NCI-H748 (cell line): ENCODE results near the gene RNF144B.
"Not testable (repeated sequence)": the region's sequence is repeated elsewhere in the genome, so short reads cannot be mapped to it uniquely, and the experiment has no call there.

Experiments used
- DNase-seq: peaks from one replicate; lab custom pipeline; 2025; ENCODE audit not compliant: unreplicated experiment; lab: John Stamatoyannopoulos, UW

Gene RNF144B

GRCh38 chr6:18387061-18387721 lies at the start of gene RNF144B:
Gene RNF144B, plus strand, starts transcription at chr6:18387350. Its CDS starts 12,185 bp downstream, at chr6:18399535.
- DNase-seq, result peak; percentile 98

- no peak for DNase-seq
Observed at GRCh38 chr6:18339599-18339998, 47.6 kb upstream of the RNF144B start.

- no peak for DNase-seq
Observed at GRCh38 chr6:18340781-18341551, 46.2 kb upstream of the RNF144B start.

GRCh38 chr6:18342223-18342622 lies 44.9 kb upstream of the RNF144B start:
- no peak for DNase-seq

GRCh38 chr6:18343741-18344140 lies 43.4 kb upstream of the RNF144B start:
- no peak for DNase-seq

GRCh38 chr6:18347021-18347577 lies 40.1 kb upstream of the RNF144B start:
- no peak for DNase-seq

GRCh38 chr6:18347866-18348265 lies 39.3 kb upstream of the RNF144B start:
- no peak for DNase-seq

- DNase-seq, result no peak
Observed at GRCh38 chr6:18349386-18349785, 37.8 kb upstream of the RNF144B start.

GRCh38 chr6:18350271-18350670 lies 36.9 kb upstream of the RNF144B start:
- DNase-seq, result no peak

GRCh38 chr6:18350712-18351111 lies 36.4 kb upstream of the RNF144B start:
- DNase-seq, result no peak

GRCh38 chr6:18352001-18352400 lies 35.1 kb upstream of the RNF144B start:
- DNase-seq, result no peak

- DNase-seq, result no peak
Observed at GRCh38 chr6:18352842-18353241, 34.3 kb upstream of the RNF144B start.

GRCh38 chr6:18353251-18353650 lies 33.9 kb upstream of the RNF144B start:
- no peak for DNase-seq

- not testable (repeated sequence) for DNase-seq
Observed at GRCh38 chr6:18357546-18357945, 29.6 kb upstream of the RNF144B start.

GRCh38 chr6:18359237-18359885 lies 27.8 kb upstream of the RNF144B start:
- no peak for DNase-seq

GRCh38 chr6:18360188-18360587 lies 27.0 kb upstream of the RNF144B start:
- peak; percentile 70 for DNase-seq

GRCh38 chr6:18362058-18362561 lies 25.0 kb upstream of the RNF144B start:
- no peak for DNase-seq

- no peak for DNase-seq
Observed at GRCh38 chr6:18363746-18364145, 23.4 kb upstream of the RNF144B start.

GRCh38 chr6:18364561-18364960 lies 22.6 kb upstream of the RNF144B start:
- not testable (repeated sequence) for DNase-seq

- no peak for DNase-seq
Observed at GRCh38 chr6:18367371-18367770, 19.8 kb upstream of the RNF144B start.

GRCh38 chr6:18368277-18369105 lies 18.7 kb upstream of the RNF144B start:
- DNase-seq, result no peak
